ENCODE measurements around the gene TRPT1.

The TRPT1 gene, protein sequence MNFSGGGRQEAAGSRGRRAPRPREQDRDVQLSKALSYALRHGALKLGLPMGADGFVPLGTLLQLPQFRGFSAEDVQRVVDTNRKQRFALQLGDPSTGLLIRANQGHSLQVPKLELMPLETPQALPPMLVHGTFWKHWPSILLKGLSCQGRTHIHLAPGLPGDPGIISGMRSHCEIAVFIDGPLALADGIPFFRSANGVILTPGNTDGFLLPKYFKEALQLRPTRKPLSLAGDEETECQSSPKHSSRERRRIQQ

DNA sequence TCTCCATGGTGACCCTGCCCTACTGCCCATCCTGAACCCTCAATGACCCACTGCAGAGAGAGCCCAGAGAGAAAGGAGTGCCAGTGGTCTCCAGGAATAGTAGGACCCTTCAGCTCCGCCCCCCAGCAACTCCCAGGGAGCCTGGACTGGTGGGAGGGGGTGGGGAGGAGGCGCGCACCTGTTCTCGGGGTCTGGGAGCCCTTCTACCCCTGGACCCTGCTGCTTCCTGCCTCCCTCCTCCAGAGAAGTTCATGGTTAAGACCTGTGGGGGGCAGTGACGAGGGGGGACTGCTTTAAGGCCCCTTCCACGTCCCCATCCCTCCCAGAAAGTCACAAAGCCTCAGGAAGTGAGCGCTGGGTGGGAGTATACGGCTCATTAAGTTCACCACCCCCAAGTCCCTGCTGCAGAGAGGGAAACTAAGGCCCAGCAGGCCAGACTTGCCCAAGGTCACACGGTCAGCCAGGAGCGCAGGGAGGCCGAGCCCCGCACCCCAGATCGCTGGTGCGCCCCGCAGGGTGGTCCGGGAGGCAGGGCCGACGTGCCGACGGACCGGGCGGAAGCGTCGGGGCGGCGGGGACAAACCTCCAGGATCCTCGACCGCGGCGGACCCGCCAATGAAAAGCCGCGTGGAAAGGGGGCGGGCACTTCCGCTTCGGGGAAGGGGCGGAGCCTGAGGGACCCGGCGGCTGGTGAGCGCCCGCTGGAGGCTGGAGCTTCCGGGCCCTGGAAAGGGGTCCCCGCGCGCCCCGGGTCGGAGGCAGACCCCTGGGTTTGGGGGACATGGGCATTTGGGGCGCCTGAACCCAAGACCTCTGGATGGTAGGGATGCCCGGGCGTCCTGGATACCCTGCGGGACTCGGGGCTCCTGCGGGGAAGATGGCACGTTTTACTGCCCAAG lies at the start of gene TRPT1, which contains the start of gene NUDT22:
TSS of gene TRPT1 (minus strand) at position 579 of the 899 bp plus-strand sequence. CDS start at position 253, 326 bp downstream.
TSS of gene NUDT22 (plus strand) at position 667 of the 899 bp plus-strand sequence. CDS start 379 bp downstream, outside the sequence.
- no peak for FAIRE-seq
- peak; percentile 81 for DNase-seq (ENCODE audit: insufficient read length, low spot score)

DNA sequence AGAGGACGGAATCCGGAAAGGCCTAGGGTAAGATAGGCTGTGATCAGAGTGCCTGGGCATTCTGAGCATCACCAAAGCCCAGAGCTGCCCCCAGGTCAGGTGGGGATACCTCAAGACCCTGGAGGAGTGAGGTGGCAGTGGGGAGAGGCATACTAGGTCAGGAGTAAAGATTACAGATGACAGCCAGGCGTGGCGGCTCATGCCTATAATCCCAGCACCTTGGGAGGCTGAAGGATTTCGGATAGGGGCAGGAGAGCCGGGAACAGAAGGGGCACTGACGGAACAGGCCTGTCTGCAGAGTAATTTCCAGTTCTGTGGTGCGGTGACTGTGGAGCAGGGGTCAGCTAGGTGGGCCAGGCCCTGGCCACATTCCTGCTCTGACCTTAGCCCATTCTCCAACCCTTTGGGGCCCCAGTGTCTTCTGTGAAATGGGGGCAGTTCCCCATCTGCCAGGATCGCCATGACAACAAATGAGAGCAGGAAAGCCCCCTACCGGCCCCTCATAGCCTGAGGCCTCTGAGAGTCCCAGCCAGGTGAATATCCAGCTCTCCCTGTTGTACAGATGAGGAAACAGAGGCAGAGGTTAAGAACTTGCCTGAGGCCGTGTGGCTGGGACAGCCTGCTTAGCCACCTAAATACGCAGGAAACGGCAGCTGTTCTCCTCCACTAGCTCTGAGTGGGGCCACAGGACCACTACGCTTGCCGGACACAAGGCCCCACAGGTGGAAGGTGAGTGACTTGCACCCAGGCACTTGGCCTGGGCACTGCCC lies 49.2 kb upstream of the TRPT1 start:
- DNase-seq (ENCODE audit: insufficient read length, low spot score), result no peak
- no peak for FAIRE-seq

DNA sequence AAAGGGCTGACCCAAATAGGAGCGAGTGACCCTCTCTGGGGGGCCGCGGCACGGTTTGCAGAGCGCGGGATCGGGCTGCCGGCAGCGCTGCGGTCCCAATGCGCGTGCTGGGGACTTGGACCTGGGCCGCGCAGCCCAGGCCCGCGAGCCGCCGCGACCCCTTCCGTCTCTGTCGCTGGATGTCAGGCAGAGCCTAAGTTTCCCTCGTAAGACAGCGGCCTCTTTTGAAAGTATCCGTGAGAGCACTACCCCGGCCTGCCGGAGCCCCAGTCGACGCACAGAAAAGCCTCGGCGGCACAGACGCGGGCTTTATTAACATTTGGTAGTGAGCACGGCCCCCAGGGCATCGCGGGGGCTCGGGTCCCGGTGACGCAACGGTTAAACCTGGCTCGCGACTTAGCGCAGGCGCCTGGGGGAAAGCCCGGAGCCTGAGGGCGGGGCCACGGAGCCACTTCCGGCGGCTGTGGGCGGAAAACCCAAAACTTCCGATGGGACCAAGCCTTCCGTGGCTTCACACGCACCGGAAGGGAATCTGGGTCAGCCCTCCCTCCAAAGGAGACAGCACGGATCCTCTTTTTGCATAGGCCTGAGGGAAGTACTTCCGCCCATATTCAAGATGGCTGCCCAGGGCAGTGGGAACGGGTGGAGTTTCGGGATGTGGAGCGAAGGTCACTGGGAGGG lies 43.7 kb upstream of the TRPT1 start:
- DNase-seq (ENCODE audit: insufficient read length, low spot score) (peak; percentile 92), FAIRE-seq (no peak)

DNA sequence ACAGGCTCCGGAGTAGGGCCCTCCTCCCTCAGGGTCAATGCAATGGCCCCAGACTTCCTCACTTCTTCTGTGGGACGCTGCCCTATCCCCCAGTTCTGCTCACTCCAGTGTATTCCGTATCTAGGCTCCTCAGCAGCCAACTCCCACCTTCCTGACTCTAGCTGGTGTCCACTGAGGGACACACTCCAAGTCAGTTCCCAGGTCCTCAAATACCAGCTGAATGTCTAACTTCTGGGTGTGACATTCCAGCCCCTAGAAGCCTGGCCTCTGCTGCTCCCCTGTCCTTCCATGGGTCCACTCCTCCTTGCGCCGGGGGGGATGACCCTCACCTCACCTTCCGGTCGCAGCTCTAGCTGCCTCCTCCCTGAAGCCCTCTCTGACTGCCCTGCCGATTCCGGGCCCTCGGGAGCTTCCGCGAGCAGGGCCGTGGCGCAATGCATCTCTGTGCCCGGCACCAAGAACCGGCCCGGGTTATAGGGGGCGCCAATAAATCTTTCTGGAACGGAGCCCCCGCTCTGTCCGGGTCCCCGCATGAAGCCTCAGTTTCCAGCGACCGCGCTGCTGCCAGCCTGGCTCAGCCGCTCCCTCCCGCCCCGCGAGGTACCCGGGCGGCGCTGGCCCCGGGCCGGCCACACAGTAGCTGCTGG lies 43.0 kb upstream of the TRPT1 start:
- FAIRE-seq (no peak), DNase-seq (ENCODE audit: insufficient read length, low spot score) (peak; percentile 18)

DNA sequence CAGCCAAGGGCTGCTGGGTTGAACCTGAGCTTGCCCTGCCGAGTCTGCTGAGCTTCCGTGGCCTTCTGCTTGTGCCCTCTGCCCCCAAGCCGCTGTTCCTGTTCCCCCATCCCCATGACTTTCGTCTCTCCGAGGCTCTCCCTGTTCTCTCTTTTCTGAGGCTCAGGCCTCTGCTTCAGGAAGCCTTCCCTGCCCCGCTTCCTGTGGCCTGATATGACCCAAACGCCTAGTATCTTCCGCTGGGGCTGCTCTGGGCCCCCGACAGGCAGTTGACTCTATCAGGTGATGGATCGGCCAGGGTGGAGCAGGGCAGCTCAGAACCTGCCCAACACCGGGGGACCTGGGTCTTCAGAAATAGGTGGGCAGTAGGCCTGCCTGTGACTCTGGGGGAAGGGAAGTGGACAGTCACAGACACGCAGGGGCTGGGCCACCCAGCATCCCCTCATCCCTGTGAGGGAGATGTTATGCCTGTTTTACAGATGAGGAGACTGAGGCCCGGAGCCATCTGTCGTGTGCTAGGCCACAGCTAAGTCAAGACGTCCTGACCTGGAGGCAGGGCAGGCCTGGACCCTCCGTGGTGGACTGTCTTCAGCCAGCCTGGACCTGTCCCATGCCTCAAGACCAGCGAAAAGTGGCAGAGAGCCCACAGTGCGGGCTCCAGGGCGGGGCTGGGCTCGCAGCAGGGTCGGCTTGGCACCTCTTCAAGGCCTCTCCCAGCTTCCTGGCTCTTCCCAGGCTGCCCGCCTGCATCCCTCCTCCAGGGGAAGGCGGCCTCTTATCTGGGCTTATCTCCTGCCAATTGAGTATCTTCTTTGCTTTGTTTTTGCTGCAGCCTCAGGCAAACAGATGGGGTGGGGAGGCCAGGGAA lies 42.3 kb upstream of the TRPT1 start:
- no peak for FAIRE-seq

DNA sequence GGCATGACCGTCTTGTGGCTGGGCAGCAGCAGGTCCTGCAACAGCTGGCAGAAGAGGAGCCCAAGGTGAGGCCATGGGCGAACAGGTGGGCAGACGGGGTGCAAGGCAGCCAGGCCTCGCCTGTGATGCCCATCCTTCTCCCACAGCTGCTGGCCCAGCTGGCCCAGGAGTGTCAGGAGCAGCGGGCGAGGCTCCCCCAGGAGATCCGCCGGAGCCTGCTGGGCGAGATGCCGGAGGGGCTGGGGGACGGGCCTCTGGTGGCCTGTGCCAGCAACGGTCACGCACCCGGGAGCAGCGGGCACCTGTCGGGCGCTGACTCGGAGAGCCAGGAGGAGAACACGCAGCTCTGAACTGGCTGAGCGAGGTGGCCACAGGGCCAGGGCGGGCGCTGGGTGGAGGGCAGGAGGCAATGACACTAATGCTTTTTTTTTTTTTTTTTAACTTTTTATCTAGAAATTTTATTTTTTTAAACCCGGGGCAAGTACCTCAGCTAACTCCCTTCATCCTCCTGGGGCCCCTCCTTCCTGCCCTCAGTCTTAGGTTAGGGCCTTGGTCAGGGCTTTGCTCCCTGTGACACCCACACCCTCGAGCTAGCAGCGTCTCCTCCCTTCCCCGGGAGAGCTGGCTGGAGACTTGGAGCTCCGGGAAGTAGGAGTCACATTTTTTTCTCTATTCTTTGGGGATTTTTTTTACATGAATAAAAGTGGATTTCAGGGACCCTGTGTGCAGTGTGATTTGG lies 41.4 kb upstream of the TRPT1 start:
- FAIRE-seq, result no peak
- DNase-seq (ENCODE audit: insufficient read length, low spot score), result no peak

More for the DNA sequence above, 42.3 kb upstream of the TRPT1 start:
- DNase-seq (ENCODE audit: insufficient read length, low spot score), result peak; percentile 7

DNA sequence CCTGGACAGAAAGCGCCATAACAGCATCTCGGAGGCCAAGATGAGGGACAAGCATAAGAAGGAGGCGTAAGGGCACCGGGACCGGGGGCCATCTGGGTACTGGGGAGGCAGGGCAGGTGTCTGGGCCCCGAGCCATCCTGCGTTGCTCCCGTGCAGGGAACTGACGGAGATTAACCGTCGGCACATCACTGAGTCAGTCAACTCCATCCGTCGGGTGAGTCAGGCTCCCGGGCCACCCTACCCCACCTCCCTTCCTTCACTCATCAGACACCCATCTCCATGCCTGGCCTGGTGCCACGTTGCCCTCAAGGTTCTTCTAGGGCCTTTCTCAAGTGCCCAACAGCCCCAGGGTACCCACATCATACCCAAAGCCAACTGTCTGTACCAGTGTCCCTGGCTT lies 40.4 kb upstream of the TRPT1 start:
- DNase-seq (ENCODE audit: insufficient read length, low spot score) (no peak), FAIRE-seq (no peak)

DNA sequence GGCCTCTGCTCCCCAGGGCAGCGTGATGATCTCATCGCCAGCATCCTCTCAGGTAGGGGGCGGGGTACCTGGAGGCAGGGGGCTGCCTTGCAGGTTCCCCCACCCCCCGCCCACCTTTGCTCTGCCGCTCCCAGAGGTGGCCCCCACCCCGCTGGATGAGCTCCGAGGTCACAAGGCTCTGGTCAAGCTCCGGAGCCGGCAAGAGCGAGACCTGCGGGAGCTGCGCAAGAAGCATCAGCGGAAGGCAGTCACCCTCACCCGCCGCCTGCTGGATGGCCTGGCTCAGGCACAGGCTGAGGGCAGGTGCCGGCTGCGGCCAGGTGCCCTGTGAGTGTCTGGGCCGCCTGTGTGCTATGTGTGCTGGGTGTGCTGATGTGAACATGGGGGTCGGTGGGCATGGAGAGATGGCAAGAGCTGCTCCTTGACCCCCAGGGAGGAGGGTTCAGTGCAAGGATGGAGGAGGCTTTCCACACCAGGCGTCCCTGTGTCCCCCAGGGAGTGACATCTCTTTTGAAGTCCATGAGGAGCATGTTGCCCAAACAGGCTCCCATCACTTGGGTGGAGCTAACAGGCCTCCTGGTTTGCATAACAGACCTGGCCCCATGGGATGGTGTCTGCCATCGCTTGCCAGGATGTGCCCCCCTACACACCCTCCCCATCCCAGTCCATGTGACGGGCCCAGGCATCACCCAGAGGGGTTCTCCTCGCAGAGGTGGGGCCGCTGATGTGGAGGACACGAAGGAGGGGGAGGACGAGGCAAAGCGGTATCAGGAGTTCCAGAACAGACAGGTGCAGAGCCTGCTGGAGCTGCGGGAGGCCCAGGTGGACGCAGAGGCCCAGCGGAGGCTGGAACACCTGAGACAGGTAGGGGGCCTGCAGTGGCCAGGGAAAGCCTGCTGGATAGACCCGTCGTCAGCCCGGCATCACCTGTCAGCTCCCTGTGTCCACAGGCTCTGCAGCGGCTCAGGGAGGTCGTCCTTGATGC lies 39.5 kb upstream of the TRPT1 start:
- no peak for FAIRE-seq
- DNase-seq (ENCODE audit: insufficient read length, low spot score), result no peak

DNA sequence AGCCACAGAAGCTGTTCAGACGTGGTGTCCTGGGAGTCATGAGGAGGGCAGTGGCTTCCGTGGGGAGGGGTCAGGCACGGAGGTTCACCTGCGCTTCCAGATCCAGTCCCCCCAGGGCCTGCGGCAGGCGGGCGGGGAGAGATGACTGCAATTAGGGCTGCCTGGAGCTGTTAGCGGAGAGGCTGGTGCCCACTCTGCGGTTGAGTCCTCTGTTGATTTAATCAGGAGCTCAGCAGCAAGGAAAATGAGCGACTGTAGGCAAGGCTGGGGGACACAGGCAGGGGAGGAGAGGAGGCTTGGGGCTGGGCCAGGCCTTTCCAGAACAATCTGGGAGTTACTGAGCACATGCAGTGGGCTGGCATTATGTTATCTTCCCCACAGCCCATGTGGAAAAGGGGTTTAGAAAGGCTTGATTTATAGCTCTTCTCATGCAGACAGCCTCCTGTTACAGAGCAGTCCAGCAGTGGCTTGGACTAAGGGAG lies 38.4 kb upstream of the TRPT1 start:
- no peak for FAIRE-seq
- DNase-seq (ENCODE audit: insufficient read length, low spot score), result no peak

DNA sequence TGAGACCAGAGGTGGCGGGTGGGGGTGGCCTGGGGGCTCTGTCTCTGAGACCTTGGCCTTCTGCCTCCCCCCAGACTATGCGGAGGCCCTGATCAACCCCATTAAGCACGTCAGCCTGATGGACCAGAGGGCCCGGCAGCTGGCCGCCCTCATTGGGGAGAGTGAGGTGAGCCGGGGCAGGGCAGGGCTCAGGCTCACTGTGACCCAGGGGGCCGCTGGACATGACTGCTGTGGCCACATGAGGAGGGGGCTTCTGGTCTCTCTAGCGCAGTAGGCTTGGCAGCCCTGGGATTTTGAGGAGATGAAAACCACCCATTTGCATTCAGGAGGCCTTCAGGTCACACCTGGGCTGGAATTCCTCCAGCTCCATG lies 37.9 kb upstream of the TRPT1 start:
- no peak for FAIRE-seq

DNA sequence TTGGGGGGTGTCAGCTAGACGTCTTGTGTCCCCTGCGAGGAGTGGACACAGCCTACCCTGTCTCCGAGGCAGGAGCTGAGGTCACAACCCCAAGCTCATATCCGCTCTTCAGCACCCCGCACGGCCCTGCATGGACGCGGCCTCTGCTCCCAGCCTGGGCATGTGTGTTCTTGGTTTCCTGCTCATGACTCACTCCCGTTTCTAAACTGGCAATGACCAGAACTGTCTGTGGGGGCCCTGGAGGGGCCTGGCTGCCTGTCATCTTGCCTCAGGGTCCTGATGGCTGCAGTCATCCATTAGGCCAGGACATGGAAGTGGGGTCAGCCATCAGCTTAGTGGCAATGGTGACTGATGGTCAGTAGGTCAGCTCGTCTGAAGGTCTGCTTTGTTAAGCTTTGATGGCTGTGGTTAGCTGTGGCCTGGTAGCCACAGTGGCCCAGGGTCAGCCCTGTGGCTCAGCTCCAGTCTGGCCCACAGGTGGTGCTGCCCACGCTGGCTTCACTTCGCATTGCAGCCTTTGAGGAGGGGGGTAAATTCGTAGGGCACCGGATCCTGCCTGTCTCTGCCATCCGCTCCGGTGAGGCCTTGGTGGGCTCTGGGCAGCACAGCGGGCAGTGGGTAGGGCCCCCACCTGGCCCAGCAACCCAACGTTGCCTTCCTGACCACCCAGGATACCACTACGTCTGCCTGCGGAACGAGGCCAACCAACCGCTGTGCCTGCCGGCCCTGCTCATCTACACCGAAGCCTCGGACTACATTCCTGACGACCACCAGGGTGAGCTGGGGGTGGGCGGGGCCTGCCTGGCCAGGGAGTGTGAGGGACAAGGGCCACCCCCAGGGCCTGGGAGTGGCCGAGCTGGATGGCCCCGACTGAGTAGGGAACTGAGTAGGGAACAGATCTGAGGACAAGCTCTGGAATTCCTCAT lies 37.3 kb upstream of the TRPT1 start:
- no peak for FAIRE-seq

More for the DNA sequence above, 37.9 kb upstream of the TRPT1 start:
- DNase-seq (ENCODE audit: insufficient read length, low spot score), result no peak

DNA sequence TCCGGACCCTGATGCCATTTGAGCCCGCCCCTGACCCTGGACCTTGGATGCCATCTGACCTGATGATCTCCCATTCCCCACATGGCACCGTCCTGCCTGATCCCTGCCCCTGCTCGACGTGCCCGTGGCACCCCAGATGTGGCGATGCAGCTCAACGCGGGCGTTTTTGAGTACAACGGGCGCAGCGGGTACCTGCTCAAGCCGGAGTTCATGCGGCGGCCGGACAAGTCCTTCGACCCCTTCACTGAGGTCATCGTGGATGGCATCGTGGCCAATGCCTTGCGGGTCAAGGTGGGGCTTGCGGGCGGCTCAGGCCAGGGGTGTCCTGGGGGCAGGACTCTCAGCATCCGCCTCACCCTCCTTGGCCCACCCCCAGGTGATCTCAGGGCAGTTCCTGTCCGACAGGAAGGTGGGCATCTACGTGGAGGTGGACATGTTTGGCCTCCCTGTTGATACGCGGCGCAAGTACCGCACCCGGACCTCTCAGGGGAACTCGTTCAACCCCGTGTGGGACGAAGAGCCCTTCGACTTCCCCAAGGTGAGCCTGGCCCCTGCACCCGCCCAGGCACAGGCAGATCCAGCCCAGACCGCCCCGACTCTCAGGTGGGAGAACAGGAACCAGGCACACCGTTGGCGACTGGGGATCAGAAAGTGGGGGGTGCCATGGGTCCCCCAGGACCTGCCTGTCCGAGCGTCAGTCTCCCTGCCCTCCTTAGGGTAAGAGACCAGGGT lies 36.5 kb upstream of the TRPT1 start:
- FAIRE-seq (no peak), DNase-seq (ENCODE audit: insufficient read length, low spot score) (no peak)

More for the DNA sequence above, 37.3 kb upstream of the TRPT1 start:
- DNase-seq (ENCODE audit: insufficient read length, low spot score), result no peak

DNA sequence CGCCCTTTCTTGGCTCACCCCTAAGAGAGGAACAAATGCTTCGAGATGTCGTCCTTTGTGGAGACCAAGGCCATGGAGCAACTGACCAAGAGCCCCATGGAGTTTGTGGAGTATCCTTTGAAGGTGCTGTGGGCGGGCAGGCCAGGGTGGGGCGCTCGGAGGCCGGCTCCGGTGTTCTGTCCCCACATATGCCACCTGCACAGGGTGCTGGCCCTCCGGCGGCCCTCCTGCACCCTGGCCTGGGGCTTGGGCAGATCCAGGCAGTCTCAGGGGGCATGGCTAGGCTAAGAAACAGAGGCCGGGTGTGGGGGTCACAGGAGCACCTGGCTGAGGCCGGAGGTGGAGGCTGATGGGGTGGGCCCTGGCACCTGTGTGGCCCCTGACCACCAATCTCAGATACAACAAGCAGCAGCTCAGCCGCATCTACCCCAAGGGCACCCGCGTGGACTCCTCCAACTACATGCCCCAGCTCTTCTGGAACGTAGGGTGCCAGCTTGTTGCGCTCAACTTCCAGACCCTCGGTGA lies 35.6 kb upstream of the TRPT1 start:
- FAIRE-seq, result no peak
- DNase-seq (ENCODE audit: insufficient read length, low spot score), result no peak

DNA sequence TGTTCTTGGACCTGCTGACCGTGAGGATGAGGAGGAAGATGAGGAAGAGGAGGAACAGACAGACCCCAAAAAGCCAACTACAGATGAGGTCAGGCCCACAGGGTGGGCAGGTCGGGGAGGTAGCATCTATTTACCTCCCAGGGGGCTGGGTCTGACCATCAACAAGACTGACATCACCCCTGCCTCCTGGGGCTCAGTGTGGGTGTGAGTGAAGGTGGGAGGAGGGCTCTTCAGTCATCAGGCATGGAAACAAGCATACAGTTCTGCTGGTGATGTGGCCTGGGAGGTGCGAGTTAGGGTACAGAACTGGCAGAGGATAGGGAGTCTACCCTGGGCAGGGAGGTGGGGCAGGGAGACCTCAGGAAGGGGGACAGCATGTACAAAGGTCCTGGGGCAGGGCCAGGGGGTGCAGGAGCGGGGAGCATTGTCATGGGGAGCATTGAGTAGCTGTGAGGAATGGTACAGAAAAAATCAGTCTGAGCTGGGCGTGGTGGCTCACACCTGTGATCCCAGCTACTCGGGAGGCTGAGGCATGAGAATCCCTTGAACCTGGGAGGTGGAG lies 34.2 kb upstream of the TRPT1 start:
- no peak for FAIRE-seq

More for the DNA sequence above, 34.2 kb upstream of the TRPT1 start:
- no peak for DNase-seq (ENCODE audit: insufficient read length, low spot score)
